GM21526 (cell line): ENCODE data around the gene GMPR.
A peak's percentile ranks its signal among the peaks of the same experiment; 100 is the strongest.

ENCODE experiments used
- ATAC-seq: cut with Tn5 transposase; IDR thresholded peaks from one replicate; pipeline ENCODE4 v1.9.1; 2021; ENCODE audit warnings: moderate library complexity; ENCODE audit not compliant: unreplicated experiment, low FRiP score

The GMPR gene

DNA sequence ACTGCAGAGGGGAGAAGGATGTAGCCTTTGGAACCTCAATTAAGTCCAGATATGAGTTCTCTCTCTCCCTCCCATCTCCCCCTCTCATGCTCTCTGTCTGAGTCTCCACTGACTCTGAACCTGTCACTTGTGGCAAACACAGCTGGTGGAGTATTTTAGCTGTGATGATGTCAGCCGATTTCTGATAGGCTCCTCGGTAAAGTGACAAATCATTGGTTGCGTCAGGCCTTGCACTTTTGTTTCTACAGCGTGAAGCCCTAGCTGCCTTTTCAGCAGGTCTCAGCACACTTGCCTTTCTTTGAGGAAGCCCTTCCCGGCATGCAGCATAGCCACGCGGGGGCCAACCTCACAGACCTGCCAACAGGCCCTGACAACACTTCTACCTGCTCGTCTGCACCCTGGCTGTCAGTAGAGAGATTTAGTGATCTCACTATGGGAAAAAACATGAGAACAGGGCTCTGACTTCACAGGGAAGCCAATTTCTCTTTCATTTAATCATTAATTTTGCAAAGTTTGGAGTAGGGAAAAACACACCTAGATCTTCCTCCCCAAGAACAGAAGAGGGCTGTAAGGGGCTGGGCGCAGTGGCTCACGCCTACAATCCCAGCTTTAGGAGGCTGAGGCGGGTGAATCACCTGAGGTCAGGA is 84.4 kb downstream of the GMPR start:
- ATAC-seq = peak; percentile 78

DNA sequence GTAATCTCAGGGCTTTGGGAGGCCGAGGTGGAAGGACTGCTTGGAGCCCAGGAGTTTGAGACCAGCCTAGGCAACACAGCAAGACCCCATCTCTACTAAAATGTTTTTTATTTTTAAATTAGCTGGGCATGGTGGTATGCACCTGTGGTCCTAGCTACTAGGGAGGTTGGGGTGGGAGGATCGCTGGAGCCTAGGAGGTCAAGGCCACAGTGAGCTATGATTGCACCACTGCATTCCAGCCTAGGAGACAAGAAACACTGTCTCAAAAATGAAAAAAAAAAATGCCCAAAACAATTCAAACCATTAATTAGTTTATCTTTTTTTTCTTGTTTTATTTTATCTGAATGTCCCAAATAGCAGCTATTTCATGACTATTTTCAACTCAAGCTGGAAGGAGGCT is 85.8 kb downstream of the GMPR start:
- ATAC-seq = no peak

DNA sequence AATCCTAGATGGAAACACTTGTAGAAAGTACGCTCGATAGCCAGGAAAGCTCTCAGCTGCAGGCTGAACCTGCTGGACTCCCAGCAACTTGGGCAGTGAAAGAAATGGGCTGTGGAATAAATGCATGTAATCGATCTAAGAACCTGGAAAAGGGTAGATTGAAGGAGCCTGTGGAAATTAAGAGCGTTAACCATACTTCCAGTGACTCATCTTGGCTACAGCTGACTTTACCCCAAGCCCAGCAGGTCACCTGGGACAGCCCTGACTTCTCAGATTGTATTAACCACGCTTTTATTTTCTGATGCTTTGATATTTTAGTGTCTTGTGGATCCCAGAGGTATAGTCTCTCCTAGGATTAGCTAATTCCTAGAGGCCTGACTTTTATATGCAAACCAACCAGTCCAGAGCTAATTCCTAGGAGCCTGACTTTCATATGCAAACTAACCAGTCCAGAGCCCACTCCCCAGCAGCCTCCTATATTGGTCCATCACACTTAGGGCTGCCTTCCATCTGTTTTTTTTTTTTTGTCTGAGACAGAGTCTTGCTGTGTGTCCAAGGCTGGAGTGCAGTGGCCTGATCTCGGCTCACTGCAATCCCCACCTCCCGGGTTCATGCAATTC is 86.3 kb downstream of the GMPR start:
- ATAC-seq = no peak

DNA sequence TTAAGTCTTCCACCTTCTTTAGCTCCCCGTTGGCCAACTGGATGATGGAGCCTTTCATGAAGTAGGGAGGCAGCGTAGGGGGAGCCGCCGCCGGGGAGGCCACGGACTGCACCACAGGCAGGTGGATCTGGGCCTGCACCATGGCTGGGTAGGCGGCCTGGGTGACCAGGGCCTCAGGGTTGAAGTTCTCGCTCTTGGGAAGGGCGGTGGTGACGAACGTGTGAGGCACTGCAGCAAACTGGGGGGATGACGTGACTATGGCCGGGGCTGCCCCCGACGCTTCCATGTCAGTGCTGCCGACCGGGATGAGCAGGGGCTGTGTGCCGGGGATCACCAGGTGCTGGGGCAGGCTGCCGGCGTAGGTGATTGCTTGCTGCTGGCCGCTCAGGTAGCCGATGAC is 88.1 kb downstream of the GMPR start:
- ATAC-seq = no peak

DNA sequence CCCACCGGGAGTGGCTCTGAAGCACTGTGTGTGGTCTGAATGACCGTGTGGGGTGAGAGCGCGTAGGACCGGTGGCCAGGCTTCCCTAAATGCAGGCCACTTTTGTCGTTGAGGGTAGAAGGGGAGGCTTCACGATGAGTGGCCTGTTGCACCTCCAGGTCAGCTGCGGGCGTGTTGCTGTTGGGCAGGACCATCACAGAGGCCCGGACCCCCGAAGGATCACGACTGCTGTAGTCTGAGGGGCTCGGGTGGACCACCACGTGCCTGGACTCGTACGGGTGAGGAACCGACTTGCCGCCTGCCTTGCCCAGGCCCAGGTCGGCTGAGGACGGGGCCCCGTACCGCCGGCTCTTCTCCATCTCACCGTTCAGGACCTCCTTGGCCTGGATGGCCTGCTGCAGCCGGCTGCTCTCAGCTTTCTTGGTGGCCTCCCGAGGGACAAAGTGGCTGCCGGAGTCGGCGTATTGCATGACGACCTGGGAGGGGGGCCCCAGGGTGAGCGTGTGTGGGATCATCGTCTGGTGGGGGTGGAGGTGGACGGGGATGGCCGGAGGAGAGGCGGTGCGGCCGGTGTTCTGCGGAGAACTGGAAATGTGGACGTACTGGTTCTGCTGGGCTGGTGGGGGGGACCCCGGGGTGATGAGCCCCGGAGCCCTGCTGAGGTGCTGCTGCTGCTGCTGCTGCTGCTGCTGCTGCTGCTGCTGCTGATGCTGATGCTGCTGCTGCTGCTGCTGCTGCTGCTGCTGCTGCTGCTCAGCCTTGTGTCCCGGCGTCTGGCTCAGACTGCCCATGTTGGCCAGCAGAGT is 88.8 kb downstream of the GMPR start:
- ATAC-seq = no peak

DNA sequence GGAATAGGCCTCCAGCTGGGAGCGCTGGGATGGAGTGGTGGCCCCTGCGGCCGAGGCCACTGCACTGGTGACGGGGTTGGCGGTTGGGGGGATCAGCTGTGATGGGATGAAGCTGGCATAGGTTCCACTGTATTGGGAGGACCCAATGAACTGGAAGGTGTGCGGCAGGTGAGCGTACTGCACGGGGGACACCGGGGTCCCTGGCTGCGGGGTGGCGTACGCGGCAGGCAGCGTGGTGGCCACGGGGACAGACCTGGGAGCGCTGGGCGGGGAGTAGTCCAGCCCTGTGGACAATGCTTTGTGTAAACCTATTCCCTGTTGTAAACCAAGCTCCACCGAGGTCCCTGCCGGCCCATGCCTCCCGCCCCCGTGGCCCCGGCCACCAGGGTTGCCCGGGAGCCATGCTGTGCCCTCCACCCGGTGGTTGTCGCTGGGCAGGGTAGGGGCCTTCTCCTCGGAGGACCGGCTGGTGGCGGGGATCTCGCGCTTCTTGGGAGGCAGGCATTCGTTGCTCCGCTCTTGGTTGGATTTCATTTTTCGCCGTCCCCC is 89.5 kb downstream of the GMPR start:
- ATAC-seq = no peak

DNA sequence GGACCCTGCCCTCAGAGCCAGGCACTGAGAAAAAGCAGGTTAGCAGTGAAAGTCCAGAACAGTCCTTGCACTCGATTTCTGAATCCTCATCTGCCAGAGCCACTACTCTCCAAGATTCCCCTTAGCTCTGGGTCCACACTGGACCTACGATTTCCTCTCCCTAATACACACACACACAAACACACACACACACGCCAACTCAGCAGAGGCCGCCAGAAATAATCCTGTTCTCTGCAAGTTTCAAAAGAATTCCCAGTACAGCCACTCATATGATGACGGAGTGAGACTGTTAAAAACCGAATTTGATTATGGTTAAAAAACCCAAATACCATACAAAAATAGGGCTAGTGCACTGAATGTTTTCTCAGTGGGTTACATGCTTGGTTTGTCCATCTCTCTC is 90.8 kb downstream of the GMPR start:
- no peak for ATAC-seq

DNA sequence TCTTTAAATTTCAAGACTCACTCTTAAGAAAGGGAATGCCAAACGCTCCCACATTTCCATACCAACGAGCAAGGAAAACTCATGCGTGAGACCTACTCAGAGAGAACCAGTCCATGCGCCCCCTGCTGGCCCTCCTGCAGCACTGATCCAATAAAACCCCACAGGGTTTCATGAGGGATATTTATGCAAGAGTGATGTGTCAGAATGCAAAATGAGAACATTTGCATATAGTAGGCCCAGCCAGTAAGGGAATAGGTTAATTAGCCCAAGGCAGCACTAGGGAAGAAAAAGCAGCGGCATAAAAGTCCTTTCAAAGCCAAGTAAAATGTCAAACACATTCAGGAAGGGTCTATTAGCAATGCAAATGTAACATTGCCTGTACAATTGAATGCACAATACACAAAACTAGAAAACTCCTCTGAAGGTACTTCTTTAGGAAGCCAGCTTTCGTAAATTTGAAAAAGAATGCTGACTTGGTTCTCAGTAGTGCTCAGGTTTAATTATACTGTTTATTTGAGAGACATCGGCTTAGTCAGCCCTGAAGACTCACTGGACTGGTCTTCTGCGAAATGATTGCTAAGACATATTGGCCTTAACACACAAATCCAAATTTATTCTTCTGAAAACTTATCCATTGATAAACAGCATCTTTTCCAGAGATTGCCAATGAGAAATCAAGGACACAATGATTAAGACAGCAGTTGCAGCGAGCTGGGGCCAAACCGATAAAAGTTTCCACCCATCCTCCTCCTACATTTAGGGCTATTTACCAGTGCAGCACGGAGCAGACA is 93.2 kb downstream of the GMPR start:
- peak; percentile 35 for ATAC-seq

DNA sequence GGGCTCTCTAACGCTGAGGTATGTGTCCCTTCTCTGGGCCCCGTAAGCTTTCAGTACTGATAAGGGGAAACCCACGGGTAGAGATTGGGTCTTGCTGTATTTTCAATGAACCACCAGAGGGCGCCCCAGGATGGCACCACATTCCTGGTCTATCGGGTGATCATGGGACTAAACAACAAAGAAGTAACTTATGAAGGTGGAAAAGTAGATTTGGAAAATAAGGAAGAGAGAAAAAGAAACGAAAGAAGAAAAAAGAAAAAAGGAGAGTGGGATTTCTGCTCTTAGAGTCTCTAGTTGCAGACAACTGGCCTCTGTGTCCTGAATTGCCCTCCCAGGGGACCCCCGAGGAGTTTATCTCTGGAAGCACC is 93.8 kb downstream of the GMPR start:
- peak; percentile 80 for ATAC-seq

DNA sequence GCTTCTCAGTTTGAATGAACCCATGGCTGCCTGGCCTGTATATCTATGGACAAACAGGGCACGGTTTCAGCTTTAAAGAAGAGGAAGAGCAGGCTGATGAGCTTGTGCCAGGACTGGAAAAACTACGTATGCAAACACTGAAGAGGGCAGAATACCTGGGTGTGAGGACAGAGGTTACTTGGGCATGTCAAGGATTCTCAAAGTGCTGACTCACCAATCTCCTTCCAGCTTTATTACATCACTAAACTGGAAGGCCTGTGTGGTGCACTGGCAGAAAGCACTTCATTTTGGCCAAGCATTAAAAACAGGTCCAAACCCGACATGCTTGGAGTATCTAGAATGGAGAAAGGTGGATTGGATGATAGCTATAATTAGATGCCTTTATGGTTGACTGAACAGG is 95.2 kb downstream of the GMPR start:
- no peak for ATAC-seq

DNA sequence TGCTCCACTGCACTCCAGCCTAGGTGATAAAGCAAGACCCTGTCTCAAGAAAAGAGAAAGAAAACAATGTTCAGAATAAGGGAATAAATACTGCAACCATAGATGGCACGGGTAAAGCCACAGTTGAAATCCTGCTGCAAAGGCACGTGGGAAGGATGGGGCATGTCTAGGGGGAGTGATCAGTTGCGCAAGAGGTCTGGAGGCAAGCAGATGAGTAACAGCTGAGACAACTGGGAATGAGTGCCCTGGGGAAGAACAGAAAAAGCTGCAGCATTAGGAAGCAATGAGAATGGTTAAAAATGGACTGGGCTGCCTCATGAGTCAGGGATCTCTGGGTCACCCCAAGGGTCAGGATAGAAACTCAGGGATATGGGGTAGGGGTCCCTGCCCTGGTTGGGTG is 96.3 kb downstream of the GMPR start:
- no peak for ATAC-seq

DNA sequence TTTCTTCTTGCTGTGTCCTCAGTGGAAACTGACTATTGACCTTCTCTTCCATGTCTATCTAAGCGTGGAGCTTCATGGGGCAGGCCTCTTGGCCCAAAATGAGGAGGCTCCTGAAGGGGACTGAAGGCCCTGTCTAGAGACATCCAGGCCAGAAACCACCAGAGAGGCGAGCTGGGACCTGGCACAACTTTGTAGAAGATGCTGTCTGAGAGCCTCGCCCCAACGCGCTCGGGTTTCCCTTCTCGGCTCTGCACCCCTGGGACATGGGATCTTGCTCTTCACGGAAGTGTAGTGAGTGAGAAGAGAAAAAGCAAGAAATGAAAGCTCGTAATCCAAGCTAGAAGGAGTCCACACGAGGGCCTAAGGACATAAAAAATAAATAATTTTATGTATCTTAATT is 96.8 kb downstream of the GMPR start:
- ATAC-seq = no peak

DNA sequence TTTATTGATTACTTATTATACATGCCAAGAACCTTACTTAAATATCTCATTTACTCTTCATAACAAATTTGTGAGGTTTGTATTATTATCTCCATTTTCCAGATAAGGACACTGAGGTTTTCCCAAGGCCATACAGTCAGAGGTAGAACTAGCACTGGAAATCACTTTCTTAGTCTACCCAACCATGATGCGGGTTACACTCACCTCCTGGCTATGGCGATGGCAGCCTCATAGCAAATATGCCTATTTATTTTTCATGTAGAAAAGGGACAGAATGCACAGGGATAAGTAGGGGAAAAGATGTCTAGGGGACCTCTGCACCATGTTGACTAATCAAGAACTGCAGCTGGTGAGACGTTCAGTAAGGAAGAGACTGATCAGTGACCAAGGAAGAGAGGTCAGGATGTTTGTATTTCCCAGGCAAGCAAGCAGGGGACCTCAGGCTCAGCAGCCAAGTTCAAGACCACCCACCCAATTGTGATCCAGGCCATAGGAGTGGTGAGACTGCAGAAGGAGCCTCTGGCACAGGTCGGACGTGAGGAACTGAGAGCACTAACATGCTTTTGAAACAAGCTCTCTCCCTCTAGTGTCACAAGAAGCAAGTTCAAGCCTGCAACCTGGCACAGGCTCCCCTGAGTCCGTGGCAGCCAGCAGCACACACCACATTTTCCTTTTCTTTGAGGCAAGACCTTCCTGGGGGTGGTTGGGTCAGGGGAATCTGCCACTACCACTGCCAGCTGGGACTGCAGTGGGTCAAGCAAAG is 97.8 kb downstream of the GMPR start:
- ATAC-seq = no peak

DNA sequence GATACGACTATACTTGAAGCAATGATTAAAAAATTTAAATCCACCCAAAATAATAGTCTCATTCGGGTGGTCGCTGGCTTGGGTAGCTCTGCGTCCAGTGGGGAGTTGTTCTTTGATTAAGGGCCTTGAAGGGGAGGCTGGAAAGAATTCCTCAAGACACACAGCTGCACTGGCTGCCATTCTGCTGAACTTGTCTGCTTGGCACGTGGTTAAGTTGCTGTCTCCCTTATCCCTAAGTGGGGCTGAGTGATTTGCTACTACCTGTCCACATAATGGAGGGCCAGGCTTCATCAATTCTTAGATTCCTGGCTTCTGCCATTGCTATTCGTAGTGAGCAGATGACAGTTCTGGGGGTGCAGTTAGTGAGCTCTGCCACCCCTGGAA is 98.5 kb downstream of the GMPR start:
- no peak for ATAC-seq

DNA sequence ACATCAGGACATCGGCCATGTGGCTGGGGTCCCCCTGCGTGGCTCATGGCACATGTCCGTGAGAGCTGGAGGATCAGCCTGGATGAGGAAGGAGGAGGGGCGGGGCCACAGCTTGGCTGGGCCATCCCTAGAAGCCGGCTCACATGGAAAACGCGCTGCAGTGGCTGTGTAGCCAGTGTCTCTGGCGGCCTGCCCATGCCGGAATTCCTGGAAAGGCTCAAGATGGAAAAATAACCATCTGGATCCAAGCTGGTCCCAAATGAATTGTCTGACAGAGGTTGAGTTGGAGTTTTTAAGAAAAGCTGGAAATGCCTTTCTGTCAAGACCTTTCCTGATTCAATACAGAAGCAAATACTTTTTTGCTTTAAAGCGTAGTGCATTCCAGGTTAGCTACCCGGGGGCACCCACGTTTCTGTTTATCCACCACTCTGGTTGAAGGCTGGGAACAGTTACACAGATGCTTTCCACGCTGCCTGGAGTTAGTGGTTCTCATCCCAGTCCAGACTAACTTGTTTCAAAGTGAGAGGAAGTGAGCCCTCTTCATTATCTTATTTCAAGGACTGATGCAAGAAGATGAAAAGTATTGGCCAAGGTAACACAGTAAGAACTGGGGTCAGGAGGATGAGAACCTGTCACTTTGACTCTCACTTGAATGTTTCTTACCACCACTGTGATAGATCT is 99.0 kb downstream of the GMPR start:
- ATAC-seq = no peak

DNA sequence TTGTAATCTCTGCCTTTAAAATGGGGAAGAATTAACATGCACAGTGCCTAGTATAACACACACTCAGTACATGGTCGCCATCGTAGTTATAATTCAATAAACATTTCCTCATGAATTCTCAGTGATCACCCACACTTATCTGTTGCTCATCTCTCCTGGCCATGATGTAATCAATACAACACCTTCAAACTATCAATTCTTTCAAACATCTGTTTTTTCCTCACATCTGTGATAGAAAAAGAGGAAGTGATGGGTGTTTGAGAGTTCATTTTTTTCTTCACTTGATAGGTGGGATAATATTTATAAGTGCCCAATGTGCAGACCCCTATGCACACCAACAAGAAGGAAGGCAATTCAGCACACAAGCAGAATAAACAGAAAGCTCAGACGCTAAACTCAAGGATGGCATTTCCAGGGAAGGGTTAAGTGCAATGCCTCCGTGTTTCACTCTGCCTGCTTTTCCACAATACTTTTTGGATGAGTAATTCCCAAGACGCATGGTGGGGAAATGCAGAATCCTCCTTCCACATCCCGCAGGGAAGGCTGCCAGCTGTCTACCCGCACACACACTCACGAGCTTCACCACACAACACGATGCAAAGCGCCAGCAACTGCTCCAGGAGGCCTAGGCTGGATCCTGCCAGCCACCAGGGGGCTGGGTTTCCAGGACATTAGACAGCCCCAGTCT is 100.3 kb downstream of the GMPR start:
- no peak for ATAC-seq

DNA sequence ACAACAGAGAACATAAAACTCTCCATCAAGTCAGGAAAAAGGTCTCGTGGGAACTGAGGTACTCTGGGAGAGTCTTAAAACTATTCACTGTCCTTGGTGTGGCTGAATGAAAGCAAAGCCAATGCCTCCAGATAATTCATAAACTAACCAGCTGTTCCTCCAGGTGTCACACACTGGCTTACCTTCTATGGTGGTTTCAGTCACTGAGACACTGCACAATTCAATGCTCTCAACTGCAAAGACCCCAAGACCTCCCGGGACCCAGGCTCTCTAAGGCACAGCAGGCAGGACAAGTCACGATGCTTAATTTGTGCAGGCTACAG is 100.8 kb downstream of the GMPR start:
- no peak for ATAC-seq

DNA sequence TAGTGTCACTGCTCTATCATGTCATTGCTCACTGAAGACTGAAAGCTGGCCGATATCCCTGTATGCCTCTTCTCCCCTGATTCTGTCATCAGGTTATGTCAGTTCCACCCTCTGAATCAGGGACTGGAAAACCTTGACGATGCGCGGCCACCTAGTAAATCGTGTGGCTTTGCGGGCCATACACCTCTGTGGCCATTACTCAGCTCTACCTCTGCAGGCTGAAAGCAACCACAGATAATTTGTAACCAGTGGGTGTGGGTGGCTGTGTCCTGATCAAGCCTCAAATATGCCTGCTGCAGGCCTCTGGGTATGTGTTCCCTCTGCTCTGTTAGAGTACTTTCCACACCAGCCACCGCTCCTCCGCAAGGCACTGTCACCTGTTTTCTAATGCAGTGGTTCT is 105.2 kb downstream of the GMPR start:
- ATAC-seq = no peak

DNA sequence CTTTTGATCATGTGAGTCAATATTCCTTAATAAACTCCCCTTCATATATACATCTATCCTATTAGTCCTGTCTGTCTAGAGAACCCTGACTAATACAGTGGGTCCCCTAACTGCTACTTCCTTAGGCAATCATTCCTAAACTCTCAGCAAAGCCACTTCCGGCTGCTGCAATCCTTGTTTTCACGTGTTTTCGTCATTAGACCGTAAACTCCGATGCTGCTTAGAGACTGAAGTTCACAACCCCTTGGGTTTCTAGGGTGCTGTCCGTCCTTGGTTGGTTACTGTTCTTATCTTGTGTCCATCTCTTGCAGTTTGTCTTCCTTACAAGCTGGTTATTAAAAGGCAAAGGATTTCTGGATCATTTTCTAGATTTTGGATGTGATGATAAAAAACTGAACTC is 106.4 kb downstream of the GMPR start:
- no peak for ATAC-seq
